Activated CD4-positive, alpha-beta T cell treated with anti-CD3 and anti-CD28 coated beads, Interleukin-2, amount 50 U/mL, for 16 hours (primary cell): ENCODE measurements around the gene MBTPS1.
"Not testable (repeated sequence)": the region's sequence is repeated elsewhere in the genome, so short reads cannot be mapped to it uniquely, and the experiment has no call there.

Experiments used
- DNase-seq: peaks from one replicate; pipeline ENCODE4 v3.0.0-alpha.2; 2020

The MBTPS1 gene

GRCh38 chr16:84136331-84137125 is 19.8 kb upstream of the MBTPS1 start:
- DNase-seq: no peak

- no peak for DNase-seq
Measured at GRCh38 chr16:84132527-84133285, 16.0 kb upstream of the MBTPS1 start.

- no peak for DNase-seq
Measured at GRCh38 chr16:84131117-84131516, 14.4 kb upstream of the MBTPS1 start.

- no peak for DNase-seq
Measured at GRCh38 chr16:84124257-84125073, 7.7 kb upstream of the MBTPS1 start.

- DNase-seq: no peak
Measured at GRCh38 chr16:84121007-84121406, 4.3 kb upstream of the MBTPS1 start.

- DNase-seq: no peak
Measured at GRCh38 chr16:84120023-84120422, 3.3 kb upstream of the MBTPS1 start.

- no peak for DNase-seq
Measured at GRCh38 chr16:84119368-84119767, 2.6 kb upstream of the MBTPS1 start.

DNA sequence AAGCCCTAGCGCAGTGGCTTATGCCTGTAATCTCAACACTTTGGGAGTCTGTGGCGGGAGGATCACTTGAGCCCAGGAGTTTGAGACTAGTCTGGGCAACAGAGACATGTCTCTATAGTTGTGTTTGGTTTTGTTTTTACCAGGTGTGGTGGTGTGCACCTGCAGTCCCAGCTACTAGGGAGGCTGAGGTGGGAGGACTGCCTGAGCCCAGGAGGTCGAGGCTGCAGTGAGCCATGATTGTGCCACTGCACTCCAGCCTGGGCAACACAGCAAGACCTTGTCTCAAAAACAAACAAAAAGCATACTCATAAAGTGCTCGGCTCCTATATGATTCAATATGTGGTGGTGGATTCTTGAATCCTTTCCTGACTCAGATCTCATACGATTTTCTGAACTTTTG is 1.6 kb upstream of the MBTPS1 start:
- DNase-seq: not testable (repeated sequence)

DNA sequence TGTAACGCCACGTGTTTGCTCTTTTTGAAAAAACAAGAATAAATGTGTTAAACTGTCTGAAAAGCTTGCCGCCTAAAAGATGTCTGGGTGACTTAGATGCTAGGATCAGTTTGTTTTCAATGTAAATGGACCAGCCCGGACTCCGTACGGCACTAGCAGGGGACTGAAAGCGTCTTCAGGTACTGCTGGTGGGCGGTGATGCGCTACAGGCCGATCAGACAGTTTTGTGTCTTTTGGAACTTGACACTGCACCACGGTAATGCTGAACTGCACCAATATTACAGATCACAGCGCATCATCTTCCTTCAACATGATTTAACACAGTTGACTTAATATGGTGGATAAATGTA is 727 bp upstream of the MBTPS1 start:
- no peak for DNase-seq

- DNase-seq: peak; percentile 52
Measured at GRCh38 chr16:84115919-84116719, 623 bp downstream of the MBTPS1 start.

GRCh38 chr16:84111949-84112348 is 4.8 kb downstream of the MBTPS1 start:
- DNase-seq: peak; percentile 18

GRCh38 chr16:84111525-84111924 is 5.2 kb downstream of the MBTPS1 start:
- no peak for DNase-seq

GRCh38 chr16:84110527-84110926 is 6.2 kb downstream of the MBTPS1 start:
- DNase-seq: no peak

GRCh38 chr16:84109598-84110335 is 7.0 kb downstream of the MBTPS1 start:
- no peak for DNase-seq

DNA sequence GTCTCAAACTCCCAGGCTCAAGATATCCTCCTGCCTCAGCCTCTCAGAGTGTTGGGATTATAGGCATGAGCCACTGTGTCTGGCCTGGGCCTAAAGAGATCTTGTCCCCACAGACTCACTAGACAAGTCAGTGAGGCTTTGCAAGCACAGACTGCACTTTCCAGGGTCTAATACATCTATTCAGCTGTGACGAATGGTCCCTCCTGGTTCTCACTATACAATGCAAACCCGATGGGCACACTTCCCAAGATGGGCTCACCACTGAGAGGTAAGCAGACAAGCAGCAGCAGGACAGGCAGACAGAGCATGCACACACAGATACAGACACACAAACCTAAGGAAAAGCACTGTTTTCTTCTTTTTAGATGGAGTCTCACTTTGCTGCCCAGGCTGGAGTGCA is 8.8 kb downstream of the MBTPS1 start:
- no peak for DNase-seq

- DNase-seq: no peak
Measured at GRCh38 chr16:84105948-84106740, 10.6 kb downstream of the MBTPS1 start.

DNA sequence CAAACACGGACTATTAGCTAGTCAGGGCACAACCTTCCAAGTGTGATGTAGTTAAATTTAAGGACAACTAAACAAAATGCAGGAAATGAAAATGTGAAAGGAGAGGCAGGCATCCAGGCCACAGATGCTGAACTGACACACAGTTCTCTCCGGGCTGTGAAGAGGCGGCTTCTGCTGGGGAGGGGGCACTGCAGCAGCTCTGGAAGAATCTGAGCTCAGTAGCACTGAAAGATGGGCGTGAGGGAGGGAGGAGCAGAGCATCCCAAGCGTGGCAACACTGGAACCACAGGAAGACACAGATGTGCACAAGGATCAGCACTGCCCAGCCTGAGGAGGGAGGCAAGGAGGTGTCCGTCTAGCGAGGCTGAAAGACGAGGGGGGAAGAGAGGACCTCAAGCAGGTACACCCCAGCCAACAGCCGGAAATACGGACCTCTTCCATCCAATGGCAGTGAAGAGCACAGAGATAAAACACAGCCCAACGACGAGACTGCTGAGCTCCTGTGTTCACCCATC is 11.4 kb downstream of the MBTPS1 start:
- DNase-seq: no peak

DNA sequence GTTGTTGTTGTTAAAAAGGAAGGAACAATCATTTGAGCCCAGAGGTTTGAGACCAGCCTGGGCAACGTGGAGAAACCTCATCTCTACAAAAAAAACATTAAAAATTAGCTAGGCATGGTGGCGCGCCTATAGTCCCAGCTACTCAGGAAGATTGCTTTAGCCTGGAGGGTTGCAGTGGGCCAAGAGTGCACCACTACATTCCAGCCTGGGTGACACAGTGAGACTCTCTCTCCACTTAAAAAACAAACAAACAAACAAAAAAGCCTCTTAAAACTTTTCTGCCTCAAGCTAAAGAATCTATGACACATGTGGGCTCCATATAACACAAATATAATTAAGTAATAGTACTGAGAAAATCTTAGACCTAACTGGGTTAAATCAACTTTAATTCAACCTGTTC is 12.5 kb downstream of the MBTPS1 start:
- DNase-seq: no peak

DNA sequence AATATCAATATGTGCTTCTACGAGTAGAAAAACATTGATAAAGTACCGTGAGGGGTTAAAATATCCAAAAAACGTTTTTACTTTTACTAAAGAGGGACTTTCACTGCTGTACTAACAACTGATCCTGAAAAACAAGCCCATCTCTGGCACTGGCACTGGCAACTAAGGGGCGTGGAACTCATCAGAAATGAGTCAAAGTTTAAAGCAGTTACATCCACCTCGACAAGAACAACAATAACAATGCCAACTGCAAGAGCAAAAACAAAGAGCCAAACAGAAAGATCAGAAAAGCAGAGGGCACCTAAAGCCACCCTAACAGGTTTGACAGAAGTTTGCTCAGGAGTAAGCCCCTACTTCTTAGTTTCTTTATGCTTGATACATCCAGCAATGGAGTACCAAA is 13.1 kb downstream of the MBTPS1 start:
- no peak for DNase-seq

- no peak for DNase-seq
Measured at GRCh38 chr16:84098939-84099338, 17.8 kb downstream of the MBTPS1 start.

DNA sequence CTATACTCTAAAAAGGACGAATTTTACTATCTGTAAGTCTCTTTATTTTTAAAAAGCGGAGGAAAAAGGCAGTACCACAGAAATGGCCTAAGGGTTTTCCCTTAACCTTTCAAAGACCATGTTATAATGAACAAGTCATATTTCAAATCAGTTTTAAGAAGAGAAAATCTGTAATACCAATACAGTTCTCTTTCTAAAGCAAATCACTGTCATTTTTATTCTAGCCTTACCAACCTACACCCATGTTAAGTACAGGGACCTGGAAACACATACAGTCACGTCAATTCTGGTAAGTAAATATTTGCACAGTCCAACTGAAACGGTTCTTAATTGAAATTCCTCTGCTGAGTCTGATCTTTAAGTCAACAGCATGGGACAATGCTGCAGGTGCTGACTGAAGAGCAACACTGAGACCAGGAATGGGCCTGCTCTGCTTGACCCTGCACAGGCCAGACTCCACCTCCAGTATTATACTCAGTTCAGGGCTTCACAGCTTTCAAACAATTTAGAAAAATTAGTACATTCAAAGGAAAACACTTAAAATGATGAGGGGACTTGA is 20.2 kb downstream of the MBTPS1 start:
- no peak for DNase-seq
